ENCODE results near the gene SUSD3.

SUSD3 gene

GRCh38 chr9:93115486-93116071, 57.1 kb downstream of the SUSD3 start:
- TF ChIP-seq RAD21 (IDR thresholded peaks at IDR 0.05; ENCODE audit: low read depth) = no peak
- no peak for TF ChIP-seq CREB1 (IDR thresholded peaks at IDR 0.05; ENCODE audit: low read depth)
- TF ChIP-seq NFIC (IDR thresholded peaks at IDR 0.05) = no peak
- no peak for TF ChIP-seq EP300 (IDR thresholded peaks at IDR 0.05; ENCODE audit: borderline replicate concordance)
- TF ChIP-seq EGR1 (IDR thresholded peaks at IDR 0.05) = no peak
- TF ChIP-seq USF1 (IDR thresholded peaks at IDR 0.05) = no peak
- no peak for TF ChIP-seq FOXM1 (IDR thresholded peaks at IDR 0.05; ENCODE audit: borderline replicate concordance, low read depth)
- no peak for TF ChIP-seq TAF1 (IDR thresholded peaks at IDR 0.05; ENCODE audit: low read depth)
- TF ChIP-seq CEBPB (IDR thresholded peaks at IDR 0.05) = no peak
- no peak for TF ChIP-seq MAX (IDR thresholded peaks at IDR 0.05)
- no peak for TF ChIP-seq TCF12 (IDR thresholded peaks at IDR 0.05; ENCODE audit: low read depth)
- TF ChIP-seq YY1 (IDR thresholded peaks at IDR 0.05; ENCODE audit: low read depth) = no peak
- TF ChIP-seq TEAD4 (IDR thresholded peaks at IDR 0.05) = no peak
- TF ChIP-seq ZBTB7A (IDR thresholded peaks at IDR 0.05; ENCODE audit: low read depth) = no peak
- TF ChIP-seq REST (IDR thresholded peaks at IDR 0.05; ENCODE audit: low read depth) = no peak

- TF ChIP-seq CEBPB (IDR thresholded peaks at IDR 0.05) (peak; percentile 88), MAX (IDR thresholded peaks at IDR 0.05) (no peak), CREB1 (IDR thresholded peaks at IDR 0.05; ENCODE audit: low read depth) (no peak)
These were observed 57.8 kb downstream of the SUSD3 start for GRCh38 chr9:93116072-93116961.

GRCh38 chr9:93117924-93118862, 59.7 kb downstream of the SUSD3 start:
- TF ChIP-seq ZBTB7A (IDR thresholded peaks at IDR 0.05; ENCODE audit: low read depth) (no peak), EGR1 (IDR thresholded peaks at IDR 0.05) (no peak), YY1 (IDR thresholded peaks at IDR 0.05; ENCODE audit: low read depth) (no peak), EP300 (IDR thresholded peaks at IDR 0.05; ENCODE audit: borderline replicate concordance) (no peak), USF1 (IDR thresholded peaks at IDR 0.05) (no peak), CEBPB (IDR thresholded peaks at IDR 0.05) (no peak), TEAD4 (IDR thresholded peaks at IDR 0.05) (no peak), TCF12 (IDR thresholded peaks at IDR 0.05; ENCODE audit: low read depth) (no peak), REST (IDR thresholded peaks at IDR 0.05; ENCODE audit: low read depth) (no peak), TAF1 (IDR thresholded peaks at IDR 0.05; ENCODE audit: low read depth) (no peak), RAD21 (IDR thresholded peaks at IDR 0.05; ENCODE audit: low read depth) (no peak), MAX (IDR thresholded peaks at IDR 0.05) (no peak), FOXM1 (IDR thresholded peaks at IDR 0.05; ENCODE audit: borderline replicate concordance, low read depth) (no peak), CREB1 (IDR thresholded peaks at IDR 0.05; ENCODE audit: low read depth) (no peak), NFIC (IDR thresholded peaks at IDR 0.05) (no peak)

GRCh38 chr9:93118863-93119702, 60.6 kb downstream of the SUSD3 start:
- TF ChIP-seq TCF12 (IDR thresholded peaks at IDR 0.05; ENCODE audit: low read depth) = no peak
- no peak for TF ChIP-seq REST (IDR thresholded peaks at IDR 0.05; ENCODE audit: low read depth)
- no peak for TF ChIP-seq CEBPB (IDR thresholded peaks at IDR 0.05)
- no peak for TF ChIP-seq YY1 (IDR thresholded peaks at IDR 0.05; ENCODE audit: low read depth)
- TF ChIP-seq CREB1 (IDR thresholded peaks at IDR 0.05; ENCODE audit: low read depth) = no peak
- TF ChIP-seq EP300 (IDR thresholded peaks at IDR 0.05; ENCODE audit: borderline replicate concordance) = no peak
- TF ChIP-seq MAX (IDR thresholded peaks at IDR 0.05) = no peak
- no peak for TF ChIP-seq NFIC (IDR thresholded peaks at IDR 0.05)
- no peak for TF ChIP-seq TEAD4 (IDR thresholded peaks at IDR 0.05)
- no peak for TF ChIP-seq RAD21 (IDR thresholded peaks at IDR 0.05; ENCODE audit: low read depth)
- TF ChIP-seq TAF1 (IDR thresholded peaks at IDR 0.05; ENCODE audit: low read depth) = no peak
- no peak for TF ChIP-seq USF1 (IDR thresholded peaks at IDR 0.05)
- TF ChIP-seq FOXM1 (IDR thresholded peaks at IDR 0.05; ENCODE audit: borderline replicate concordance, low read depth) = no peak
- no peak for TF ChIP-seq EGR1 (IDR thresholded peaks at IDR 0.05)
- TF ChIP-seq ZBTB7A (IDR thresholded peaks at IDR 0.05; ENCODE audit: low read depth) = no peak
